ENCODE measurements around the gene ACACB. TPM values are rescaled to one million over a fixed set of nuclear protein-coding genes. Genes with fewer than 3 reads are reported as not detected.

Gene ACACB
- total and polyA plus RNA-seq, 2 experiments from 2014 or later = 6.2 to 15.4 TPM

- TF ChIP-seq ZNF462 (CRISPR knock-in tag; IDR thresholded peaks at IDR 0.05) (no peak), CREB1 (CRISPR knock-in tag; IDR thresholded peaks at IDR 0.05; ENCODE audit: low read depth) (no peak), POLR2AphosphoS5 (IDR thresholded peaks at IDR 0.05; ENCODE audit: low read depth) (no peak), EZH2phosphoT487 (IDR thresholded peaks at IDR 0.05; ENCODE audit: unreplicated experiment) (no peak), NANOG (IDR thresholded peaks at IDR 0.05; ENCODE audit: borderline replicate concordance) (no peak), STAT1 (IDR thresholded peaks at IDR 0.05; ENCODE audit: unreplicated experiment) (no peak), CTCF (conservative IDR thresholded peaks at IDR 0.05; ENCODE audit: low read depth in 2 of 2) (no peak)
These were observed 3.5 kb upstream of the ACACB start (continued) for GRCh38 chr12:109112720-109113465.

Measured in GM23338 (cell line).